Psoas muscle (tissue), 8 donors: ENCODE measurements around the gene BANF1. TPM values are rescaled to one million over a fixed set of nuclear protein-coding genes. Genes with fewer than 3 reads are reported as not detected.

Experiments used
- ATAC-seq, 4 donors: fragments of 200-7000 bp; cut with Tn5 transposase; one replicate each; pipeline ENCODE4 v1.9.1; 2020; ENCODE audit warnings: moderate library complexity in 3 of 4, mild to moderate bottlenecking in 2 of 4
- DNase-seq, 2 donors: peaks; one replicate each; pipeline ENCODE4 v3.0.0-alpha.2; 2020
- H3K27ac ChIP-seq: fragments of 200-600 bp; one replicate; pipeline ENCODE4 v1.8.0; 2022
- H3K27me3 ChIP-seq, 3 donors: fragments of 200-600 bp in 1 of 3; one replicate each; pipeline versions ENCODE4 v1.6.1 to v1.8.0; 2013 to 2022; ENCODE audit warnings: low read length in 2 of 3, mild to moderate bottlenecking in 2 of 3, moderate library complexity in 1 of 3; ENCODE audit not compliant: insufficient read depth in 3 of 3
- H3K36me3 ChIP-seq, 2 donors: fragments of 200-600 bp in 1 of 2; one replicate each; pipeline versions ENCODE4 v1.6.1 to v1.8.0; 2013 to 2022; ENCODE audit warnings: low read depth in 1 of 2, mild to moderate bottlenecking in 1 of 2, moderate library complexity in 1 of 2; ENCODE audit not compliant: insufficient read depth in 1 of 2
- H3K4me1 ChIP-seq: fragments of 200-600 bp; one replicate; pipeline ENCODE4 v1.8.0; 2022
- H3K4me3 ChIP-seq: fragments of 200-600 bp; one replicate; pipeline ENCODE4 v1.8.0; 2022; ENCODE audit warnings: mild to moderate bottlenecking
- H3K9me3 ChIP-seq: fragments of 200-600 bp; one replicate; pipeline ENCODE4 v1.8.0; 2022
- WGBS, 3 donors: extraction: QIAGEN DNeasy Blood & Tissue Kit; methylation state at CpG; one replicate each; pipeline versions ENCODE4 v1.1.6 to v1.1.7; 2013; 5-methylcytosine and 5-hydroxymethylcytosine counted together
- intact Hi-C, 2 donors: fragments of 100-400 bp; cut with DNase I; formaldehyde crosslinking; loops; one replicate each; pipeline versions ENCODE4 v1.11.0 to v1.14.2; 2022
- polyA plus RNA-seq, 3 donors: library from polyadenylated mRNA; stranded (reverse); fragments of 200-250 nt; gene quantifications; one replicate each; pipeline ENCODE4 v1.2.3, GENCODE V29; 2013
- total RNA-seq, 4 donors: library from RNA; stranded (reverse); fragmentation: NEBNext Ultra II Directional in 2 of 4; extraction: Animal tissue kit (Norgen Biotek cat#: 25700) in 2 of 4; gene quantifications; one replicate each; pipeline versions ENCODE4 v1.2.1 to v1.2.4, GENCODE V29; 2021 to 2023
- TF ChIP-seq, protein P1 (sequence below): fragments of 200-600 bp; IDR thresholded peaks from one replicate; pipeline ENCODE4 v1.8.0; 2022; ENCODE audit warnings: antibody characterized with exemption
- donor health status: healthy with polysubstance abuse.
- donor health status: DM: no; HTN: no; CAD: no; lungs with moderate emphysema.
- donor health status: Bipolar disorder and iron deficiency.
- donor health status: healthy.
- donor health status: DM: yes; HTN: yes; CAD: no.
- donor health status: DM: no; HTN: no; CAD: no.
- donor health status: DM: no; HTN: no; CAD: no.
- donor health status: DM: yes; HTN: yes; CAD: no.

BANF1 gene
- total and polyA plus RNA-seq, 7 donors, result 251 to 384 (median 329) TPM

DNA sequence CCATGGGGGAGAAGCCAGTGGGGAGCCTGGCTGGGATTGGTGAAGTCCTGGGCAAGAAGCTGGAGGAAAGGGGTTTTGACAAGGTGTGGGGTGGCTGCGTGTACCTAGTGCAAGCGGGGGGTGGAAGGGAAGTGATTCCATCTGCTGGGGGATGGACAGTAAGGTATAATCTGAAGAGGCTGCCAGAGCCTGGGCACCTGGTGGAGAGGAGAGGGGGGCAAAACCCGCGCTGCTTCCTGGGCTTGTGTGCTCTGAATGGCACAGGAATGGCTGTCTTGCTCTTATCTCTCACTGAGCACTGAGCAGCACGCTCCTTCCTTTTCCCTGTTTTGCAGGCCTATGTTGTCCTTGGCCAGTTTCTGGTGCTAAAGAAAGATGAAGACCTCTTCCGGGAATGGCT is 988 bp downstream of the BANF1 start:
- H3K9me3 ChIP-seq, result no peaks in the 10 kb centered on the region
- DNase-seq (no peak), ATAC-seq (no peak)
- 49 to 70% (median 51%) methylated on average over 6 of the region's 6 CpGs for WGBS, 3 donors
- peak overlapping the region; percentile 74 for H3K4me3 ChIP-seq
- H3K4me1 ChIP-seq, result peaks cover 34% of the 10 kb centered on the region
- no peaks in the 10 kb centered on the region for H3K27me3 ChIP-seq
- H3K27ac ChIP-seq, result peak overlapping the region; percentile 96
- TF ChIP-seq, protein P1, sequence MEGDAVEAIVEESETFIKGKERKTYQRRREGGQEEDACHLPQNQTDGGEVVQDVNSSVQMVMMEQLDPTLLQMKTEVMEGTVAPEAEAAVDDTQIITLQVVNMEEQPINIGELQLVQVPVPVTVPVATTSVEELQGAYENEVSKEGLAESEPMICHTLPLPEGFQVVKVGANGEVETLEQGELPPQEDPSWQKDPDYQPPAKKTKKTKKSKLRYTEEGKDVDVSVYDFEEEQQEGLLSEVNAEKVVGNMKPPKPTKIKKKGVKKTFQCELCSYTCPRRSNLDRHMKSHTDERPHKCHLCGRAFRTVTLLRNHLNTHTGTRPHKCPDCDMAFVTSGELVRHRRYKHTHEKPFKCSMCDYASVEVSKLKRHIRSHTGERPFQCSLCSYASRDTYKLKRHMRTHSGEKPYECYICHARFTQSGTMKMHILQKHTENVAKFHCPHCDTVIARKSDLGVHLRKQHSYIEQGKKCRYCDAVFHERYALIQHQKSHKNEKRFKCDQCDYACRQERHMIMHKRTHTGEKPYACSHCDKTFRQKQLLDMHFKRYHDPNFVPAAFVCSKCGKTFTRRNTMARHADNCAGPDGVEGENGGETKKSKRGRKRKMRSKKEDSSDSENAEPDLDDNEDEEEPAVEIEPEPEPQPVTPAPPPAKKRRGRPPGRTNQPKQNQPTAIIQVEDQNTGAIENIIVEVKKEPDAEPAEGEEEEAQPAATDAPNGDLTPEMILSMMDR, result no peak
- peaks cover 0 to 54% of the 10 kb centered on the region in 2 donors for H3K36me3 ChIP-seq
- intact Hi-C loops, result loop anchor here in 1 of 2 donors (5.0 kb wide), 1 partner anchor 41 kb away; the partner anchor contains the start of gene SART1

DNA sequence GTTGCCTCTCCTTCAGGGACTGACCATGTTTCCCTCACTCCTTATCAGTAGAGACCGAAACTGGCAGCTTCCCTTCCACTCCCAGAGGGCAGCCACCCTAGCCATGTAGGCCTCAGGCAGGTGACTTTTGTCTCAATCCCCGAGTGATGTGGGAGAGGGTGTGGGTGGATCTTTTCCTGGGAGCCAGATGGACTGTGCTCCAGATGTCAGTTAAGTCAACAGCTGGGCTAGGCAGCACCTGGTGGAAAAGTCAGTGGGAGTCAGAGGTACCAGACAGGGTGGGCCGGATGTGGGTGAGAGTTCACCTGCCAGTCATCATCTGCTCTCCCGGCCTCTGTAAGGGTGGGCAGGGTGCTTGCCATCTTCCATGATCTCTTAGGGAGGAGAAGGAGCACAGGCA is 1.9 kb downstream of the BANF1 start:
- 78 to 92% (median 83%) methylated on average over 4 of the region's 4 CpGs for WGBS, 3 donors
- TF ChIP-seq, protein P1, result no peak
- Histone ChIP-seq H3K9me3 (no peaks in the 10 kb centered on the region), H3K4me1 (peaks cover 34% of the 10 kb centered on the region), H3K27ac (peak overlapping the region; percentile 96), H3K36me3 (peaks cover 0 to 45% of the 10 kb centered on the region in 2 donors), H3K4me3 (peak overlapping the region; percentile 8), H3K27me3 (no peaks in the 10 kb centered on the region)
- intact Hi-C loops, result loop anchor here in 1 of 2 donors (5.0 kb wide), 1 partner anchor 42 kb away; the partner anchor contains the start of gene SART1
- ATAC-seq (no peak), DNase-seq (no peak)

DNA sequence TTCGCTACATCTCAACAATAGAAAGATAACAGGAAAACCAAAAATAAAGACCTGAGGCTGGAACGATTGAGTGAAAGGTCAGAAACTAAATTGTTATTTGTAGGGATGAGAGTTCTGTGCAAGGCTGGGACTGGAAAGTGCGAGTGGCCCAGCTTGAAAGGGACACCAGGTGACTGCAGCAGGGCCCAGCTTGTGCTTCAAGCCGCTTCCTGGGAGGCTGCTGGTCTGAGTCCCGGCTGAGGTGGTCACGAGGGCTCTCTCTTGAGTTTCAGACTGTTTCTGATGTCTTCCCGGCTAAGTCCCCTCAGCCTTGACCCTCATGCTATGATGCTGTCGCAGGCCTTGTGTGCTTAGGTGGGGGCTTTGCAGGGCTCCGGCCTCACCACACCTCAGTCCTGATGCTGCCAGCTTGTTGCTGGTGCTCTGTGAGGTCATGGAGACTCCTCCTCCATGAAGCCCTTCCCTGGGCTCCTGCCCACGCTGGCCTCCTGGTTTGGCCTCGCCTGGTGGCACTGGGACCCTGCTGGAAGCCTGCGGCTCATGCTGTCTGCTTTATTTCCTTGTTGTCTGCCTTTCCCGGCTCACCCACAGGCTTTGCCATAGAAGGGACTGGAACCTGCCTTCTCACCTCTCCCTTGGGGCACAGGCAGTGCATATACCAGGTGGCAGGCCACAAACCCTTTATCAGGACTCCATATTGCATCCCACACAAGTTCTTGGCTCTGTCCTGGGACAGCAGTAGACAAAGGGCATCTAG is 4.0 kb downstream of the BANF1 start:
- Histone ChIP-seq H3K9me3 (no peaks in the 10 kb centered on the region), H3K36me3 (peaks cover 0 to 32% of the 10 kb centered on the region in 2 donors), H3K27me3 (no peaks in the 10 kb centered on the region), H3K4me1 (peaks cover 21% of the 10 kb centered on the region), H3K4me3 (no peak overlapping the region), H3K27ac (peak overlapping the region; percentile 46)
- no peak for ATAC-seq
- 84 to 86% (median 86%) methylated on average over 12 to 13 of the region's 13 CpGs for WGBS, 3 donors
- DNase-seq, result no peak
- intact Hi-C loops, result no loop called here
- TF ChIP-seq, protein P1, result no peak

DNA sequence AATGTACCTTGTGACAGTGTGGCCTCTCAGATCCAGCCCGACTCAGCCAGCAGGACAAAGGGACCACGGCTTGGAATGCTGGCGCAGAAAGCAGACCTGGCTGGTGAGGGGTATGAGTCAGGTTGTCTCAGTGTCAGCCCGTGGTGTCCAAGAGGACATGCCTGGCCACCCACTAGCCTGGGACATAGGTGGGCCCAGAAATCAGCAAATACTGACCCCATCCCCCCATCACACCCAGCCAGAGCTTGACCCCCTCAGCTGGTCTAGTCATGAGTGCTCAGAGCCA is 4.5 kb downstream of the BANF1 start:
- H3K27me3 ChIP-seq, result no peaks in the 10 kb centered on the region
- ATAC-seq (no peak), DNase-seq (no peak)
- H3K9me3 ChIP-seq, result no peaks in the 10 kb centered on the region
- intact Hi-C loops, result no loop called here
- TF ChIP-seq, protein P1, result no peak
- H3K36me3 ChIP-seq, result peaks cover 0 to 32% of the 10 kb centered on the region in 2 donors
- WGBS, 3 donors, result 53 to 68% (median 58%) methylated on average over 4 of the region's 4 CpGs
- peaks cover 21% of the 10 kb centered on the region for H3K4me1 ChIP-seq
- H3K4me3 ChIP-seq, result no peak overlapping the region
- peak overlapping the region; percentile 46 for H3K27ac ChIP-seq

DNA sequence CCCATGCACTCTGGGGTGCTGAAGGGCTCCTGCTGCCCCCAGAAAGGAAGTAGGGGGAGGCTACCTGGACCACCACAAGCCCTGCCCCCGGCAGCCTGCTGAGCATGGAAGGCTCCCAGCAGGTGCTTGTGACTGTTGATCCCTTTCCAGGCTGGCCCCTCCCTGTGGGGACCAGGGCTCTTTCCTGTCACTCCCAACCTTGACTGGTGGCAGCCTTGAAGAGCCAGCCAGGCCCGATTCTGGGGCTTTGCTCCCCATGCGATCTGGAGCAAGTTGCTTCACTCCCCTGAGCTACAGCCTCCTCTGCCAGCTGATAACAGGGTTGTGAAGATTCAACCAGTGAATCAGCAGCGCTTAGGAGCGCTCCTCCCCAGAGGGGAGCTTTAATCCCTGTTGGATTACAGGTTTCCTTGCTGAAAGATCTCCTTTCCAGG is 4.9 kb downstream of the BANF1 start:
- peak in 1 of 2 donors; percentile 39 for DNase-seq
- Histone ChIP-seq H3K4me3 (no peak overlapping the region), H3K36me3 (peaks cover 0 to 32% of the 10 kb centered on the region in 2 donors), H3K27ac (peak overlapping the region; percentile 46), H3K27me3 (no peaks in the 10 kb centered on the region), H3K9me3 (no peaks in the 10 kb centered on the region), H3K4me1 (peaks cover 25% of the 10 kb centered on the region)
- TF ChIP-seq, protein P1, result no peak
- WGBS, 3 donors, result 45 to 51% (median 51%) methylated on average over 5 of the region's 5 CpGs
- ATAC-seq, result no peak
- intact Hi-C loops, result no loop called here
